Astrocyte of the cerebellum (primary cell): ENCODE measurements around the gene SH3BP2.

Source experiments
- DNase-seq: peaks from one replicate; pipeline ENCODE4 v3.0.0-alpha.2; 2011; ENCODE audit warnings: low read depth
- H3K4me3 ChIP-seq: 2 replicates; pipeline ENCODE4 v1.5.1; 2011; ENCODE audit warnings: mild to moderate bottlenecking, low read depth, low read length, moderate library complexity
- CTCF ChIP-seq: IDR thresholded peaks from 2 replicates; pipeline ENCODE4 v1.5.1; 2012; ENCODE audit warnings: low read length, low read depth, moderate library complexity, mild to moderate bottlenecking; ENCODE audit errors: missing control alignments
- in situ Hi-C: cut with HindIII; loops from 2 replicates; pipeline ENCODE4 v1.10.0; 2017; ENCODE audit warnings: low sequenced_read_pairs

Gene SH3BP2

GRCh38 chr4:2816401-2816954 lies 23.6 kb downstream of the SH3BP2 start:
- H3K4me3 ChIP-seq, result no peak overlapping the region
- in situ Hi-C loops, result no loop called here
- DNase-seq, result no peak
- no peak for TF ChIP-seq CTCF

- no peak overlapping the region for H3K4me3 ChIP-seq
- in situ Hi-C loops, result no loop called here
- no peak for DNase-seq
- no peak for TF ChIP-seq CTCF
Measured at GRCh38 chr4:2817137-2817536, 24.3 kb downstream of the SH3BP2 start.

GRCh38 chr4:2817701-2818350 lies 24.9 kb downstream of the SH3BP2 start:
- in situ Hi-C loops, result no loop called here
- peak overlapping the region; percentile 51 for H3K4me3 ChIP-seq
- DNase-seq, result no peak
- no peak for TF ChIP-seq CTCF

- no peak for TF ChIP-seq CTCF
- H3K4me3 ChIP-seq, result peak overlapping the region; percentile 51
- in situ Hi-C loops, result no loop called here
- DNase-seq, result no peak
Measured at GRCh38 chr4:2818351-2818939, 25.6 kb downstream of the SH3BP2 start.

GRCh38 chr4:2819244-2820215 lies 26.6 kb downstream of the SH3BP2 start:
- in situ Hi-C loops, result no loop called here
- H3K4me3 ChIP-seq, result peak overlapping the region; percentile 51
- DNase-seq, result no peak
- no peak for TF ChIP-seq CTCF
